COR-L47 (cell line): ENCODE results near the gene SMIM38.

Source experiments
- DNase-seq: peaks from one replicate; lab custom pipeline; 2025; lab: John Stamatoyannopoulos, UW

SMIM38 gene

DNA sequence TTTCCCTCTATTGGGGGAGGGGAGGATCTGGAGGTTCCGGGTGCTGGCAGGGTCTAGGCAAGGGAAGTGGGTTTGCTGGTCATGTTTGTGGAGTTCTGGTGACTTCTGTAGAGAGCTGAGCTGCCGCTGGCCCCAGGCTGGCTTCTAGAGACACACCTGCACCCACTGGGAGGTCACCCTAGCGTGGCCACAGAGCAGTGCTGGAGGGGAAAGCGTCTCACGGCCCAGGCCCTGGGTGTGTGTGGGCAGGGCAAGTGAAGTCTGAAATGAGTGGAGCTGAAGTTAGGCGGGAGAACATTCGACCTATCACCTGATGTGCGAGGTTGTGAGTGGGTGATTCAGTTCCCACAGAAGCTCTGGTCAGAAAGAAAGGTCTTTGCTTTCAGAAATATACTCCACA is 27.9 kb downstream of the SMIM38 start:
- no peak for DNase-seq

- DNase-seq = no peak
Observed at GRCh38 chr11:69186316-69187260, 30.9 kb downstream of the SMIM38 start.

DNA sequence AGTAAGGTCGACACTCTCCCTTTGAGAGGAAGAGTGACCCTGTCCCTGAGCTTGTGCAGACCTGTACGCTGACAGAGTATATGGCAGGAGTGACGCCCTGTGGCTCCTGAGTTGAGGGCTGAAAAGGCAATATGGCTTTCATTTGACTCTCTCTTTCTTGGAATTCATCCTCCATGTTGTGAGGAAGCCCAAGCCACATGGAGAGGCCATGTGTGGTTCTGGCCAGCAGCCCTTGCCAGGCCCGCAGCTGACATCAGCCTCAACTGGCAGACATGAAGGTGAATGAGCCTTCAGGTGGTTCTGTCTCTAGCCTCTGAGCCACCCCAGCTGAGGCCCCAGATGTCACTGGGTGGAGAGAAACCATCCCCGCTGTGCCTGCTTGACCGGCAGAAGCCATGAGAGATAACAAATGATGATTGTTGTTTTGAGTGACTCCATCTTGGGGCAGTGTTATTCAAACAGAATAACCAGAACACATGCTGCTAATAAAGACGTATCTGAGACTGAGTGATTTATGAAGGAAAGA is 31.9 kb downstream of the SMIM38 start:
- no peak for DNase-seq

DNA sequence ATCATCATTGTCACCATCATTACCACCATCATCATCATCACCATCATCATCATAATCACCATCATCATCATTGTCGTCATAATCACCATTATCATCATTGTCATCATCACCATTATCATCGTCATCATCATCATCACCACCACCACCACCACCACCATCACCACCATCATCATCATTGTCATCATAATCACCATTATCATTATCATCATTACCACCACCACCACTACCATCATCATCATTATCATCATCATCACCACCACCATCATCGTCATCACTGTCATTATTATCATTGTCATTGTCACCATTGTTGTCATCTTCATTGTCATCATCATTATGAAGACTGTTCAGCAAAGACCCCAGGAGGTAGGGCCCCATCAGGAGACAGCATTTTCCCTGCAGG is 33.3 kb downstream of the SMIM38 start:
- DNase-seq = no peak

DNA sequence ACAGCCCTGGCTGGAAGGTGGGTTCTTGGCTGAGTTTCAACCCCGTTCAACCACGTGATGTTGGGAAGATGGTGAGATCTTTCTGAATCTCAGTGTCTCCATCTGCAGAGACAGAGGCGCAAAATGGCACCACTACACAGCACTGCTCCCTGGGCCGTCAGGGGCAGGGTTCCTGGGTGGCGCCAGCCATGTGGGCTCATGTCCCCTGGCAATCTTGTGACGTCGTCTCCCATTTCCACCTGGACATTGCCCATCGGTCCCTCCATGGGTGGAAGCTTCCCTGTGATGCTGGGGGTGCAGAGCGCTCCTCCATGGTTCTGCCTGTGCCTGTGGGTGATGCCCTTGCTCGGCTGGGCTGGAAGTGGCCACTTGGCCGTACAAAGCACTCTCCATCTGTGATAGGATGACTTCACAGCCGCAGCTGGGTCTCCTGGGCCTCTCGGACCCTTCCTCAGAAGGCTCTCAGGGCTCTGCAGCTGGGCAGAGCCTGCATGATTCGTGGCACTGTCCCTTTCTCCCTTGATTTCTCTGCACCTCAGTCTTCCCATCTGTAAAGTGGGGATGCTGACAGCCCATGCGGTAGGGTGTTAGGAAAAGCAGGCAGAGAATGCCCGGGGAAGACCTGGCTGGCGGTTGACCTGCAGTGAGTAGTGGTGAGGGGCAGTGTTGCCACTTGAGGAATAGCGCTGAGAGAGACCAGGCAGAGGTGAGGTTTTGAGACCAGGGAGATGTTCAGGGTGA is 35.2 kb downstream of the SMIM38 start:
- no peak for DNase-seq

- no peak for DNase-seq
Observed at GRCh38 chr11:69192301-69192721, 36.6 kb downstream of the SMIM38 start.

GRCh38 chr11:69193151-69193550 is 37.4 kb downstream of the SMIM38 start:
- DNase-seq = no peak

DNA sequence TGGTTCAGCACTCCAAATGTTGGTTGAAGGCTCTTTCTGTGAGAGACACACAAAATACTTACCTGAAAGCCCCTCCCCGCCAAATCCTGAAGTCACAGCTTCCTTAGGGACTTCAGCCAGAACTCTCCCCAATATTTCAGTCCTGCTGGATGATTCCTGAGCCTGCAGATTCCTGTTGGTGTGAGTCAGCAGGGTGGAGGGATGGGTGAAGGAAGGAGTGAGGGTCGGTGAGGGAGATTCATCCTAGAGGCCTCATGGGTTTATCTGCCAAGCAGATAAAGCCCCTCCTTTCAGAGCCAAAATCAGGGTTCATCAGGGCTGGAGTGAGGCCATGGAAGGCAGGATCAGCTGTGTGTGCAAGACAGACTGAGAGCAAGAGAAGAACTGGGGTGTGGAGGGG is 37.9 kb downstream of the SMIM38 start:
- DNase-seq = no peak

- no peak for DNase-seq
Observed at GRCh38 chr11:69194396-69194795, 38.7 kb downstream of the SMIM38 start.

DNA sequence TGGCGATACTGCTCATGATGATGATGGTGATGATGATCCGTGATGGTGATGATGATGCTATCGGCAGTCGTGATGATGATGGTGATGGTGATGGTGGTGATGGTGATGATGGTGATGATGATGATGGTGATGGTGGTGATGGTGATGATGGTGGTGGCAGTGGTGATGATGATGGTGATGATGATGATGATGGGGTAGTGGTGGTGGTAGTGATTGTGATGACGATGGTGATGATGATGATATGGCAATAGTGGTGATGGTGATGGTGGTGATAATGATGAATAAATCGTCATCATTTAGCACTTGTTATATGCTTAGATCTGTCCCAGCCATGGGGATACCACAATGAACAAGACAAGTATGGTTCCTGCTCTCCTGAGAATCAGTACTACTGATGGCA is 39.2 kb downstream of the SMIM38 start:
- DNase-seq = no peak

GRCh38 chr11:69195824-69196782 is 40.4 kb downstream of the SMIM38 start:
- DNase-seq = no peak

DNA sequence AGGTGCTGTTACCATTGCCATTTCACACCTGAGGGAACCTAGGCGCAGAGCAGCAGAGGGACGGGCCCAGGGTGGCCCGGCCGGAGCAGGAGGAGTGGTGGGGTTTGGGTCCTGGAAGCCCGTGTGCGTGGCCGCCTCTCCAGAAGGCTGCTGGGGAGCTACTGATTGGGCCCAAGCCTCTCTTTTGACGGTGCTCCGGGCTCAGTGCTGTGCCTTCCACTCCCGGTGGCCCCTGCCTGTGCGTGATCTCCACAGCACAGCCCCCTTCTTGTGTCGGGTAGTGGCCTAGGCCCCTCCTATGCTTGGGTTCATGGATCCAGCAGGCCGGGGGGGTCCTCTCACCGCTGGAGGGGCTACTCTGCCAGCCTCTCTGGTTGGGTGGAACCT is 41.0 kb downstream of the SMIM38 start:
- no peak for DNase-seq

DNA sequence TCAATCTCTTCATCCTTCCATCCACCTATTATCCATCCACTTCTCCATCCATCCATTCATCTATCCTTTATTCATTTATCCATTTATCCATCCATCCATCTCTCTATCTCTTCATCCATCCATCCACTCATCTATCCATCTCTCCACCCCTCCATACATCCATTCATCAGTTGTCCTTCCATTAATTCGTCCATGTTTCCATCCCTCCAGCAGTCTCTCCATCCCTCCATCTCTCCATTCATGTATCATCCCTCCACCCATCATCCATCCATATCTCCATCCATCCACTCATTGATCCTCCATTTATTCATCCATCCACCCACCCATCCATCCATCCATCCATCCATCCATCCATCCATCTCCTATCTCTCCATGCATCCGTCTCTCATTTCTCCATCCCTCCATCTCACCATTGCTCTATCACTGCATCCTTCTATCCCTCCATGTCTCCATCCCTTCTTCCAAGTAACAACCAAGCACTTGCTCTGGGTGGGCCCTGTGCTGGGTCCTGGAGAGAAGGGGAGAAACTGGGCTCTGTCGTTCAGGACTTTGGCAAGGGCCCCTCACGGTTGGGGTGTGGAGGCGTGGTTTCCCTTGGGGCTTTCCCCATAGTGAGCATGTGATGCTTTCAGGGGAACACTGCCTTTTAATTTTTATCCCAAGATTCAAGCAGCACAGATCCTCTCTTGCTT is 43.3 kb downstream of the SMIM38 start:
- DNase-seq = no peak

DNA sequence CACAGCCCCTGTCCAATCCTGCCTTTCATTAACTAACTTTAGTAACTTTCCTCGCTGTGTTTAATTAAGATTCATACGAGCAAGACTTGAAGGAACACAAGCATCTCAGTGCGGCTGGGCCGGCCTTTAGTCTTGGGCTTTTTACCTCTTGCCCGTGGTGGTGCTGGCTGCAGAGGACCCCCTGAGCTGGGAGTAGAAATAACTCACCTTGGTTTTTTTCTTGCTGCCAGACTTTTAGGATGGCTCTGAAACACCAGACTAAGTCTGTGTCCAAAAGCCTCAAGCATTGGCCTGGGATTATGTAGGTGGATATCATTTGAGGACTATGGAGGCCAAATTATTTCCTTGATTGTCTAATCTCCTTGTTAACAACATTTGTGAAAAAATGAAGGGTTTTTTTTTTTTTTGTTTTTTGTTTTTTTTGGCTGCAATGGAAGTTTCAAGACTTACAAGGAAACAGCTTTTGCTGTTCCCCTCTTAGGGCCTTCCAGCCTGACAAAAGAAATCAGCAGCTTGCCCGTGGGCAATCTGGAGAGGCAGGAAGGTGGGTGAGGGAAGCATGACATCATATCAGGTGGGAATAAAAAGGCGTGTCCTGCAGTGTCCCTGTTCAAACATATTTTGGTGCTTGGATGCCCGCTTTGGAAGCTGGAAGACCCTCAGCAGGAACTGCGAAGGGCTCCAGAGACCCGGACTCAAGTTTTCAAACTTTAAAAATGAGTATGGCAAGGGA is 44.0 kb downstream of the SMIM38 start:
- no peak for DNase-seq

DNA sequence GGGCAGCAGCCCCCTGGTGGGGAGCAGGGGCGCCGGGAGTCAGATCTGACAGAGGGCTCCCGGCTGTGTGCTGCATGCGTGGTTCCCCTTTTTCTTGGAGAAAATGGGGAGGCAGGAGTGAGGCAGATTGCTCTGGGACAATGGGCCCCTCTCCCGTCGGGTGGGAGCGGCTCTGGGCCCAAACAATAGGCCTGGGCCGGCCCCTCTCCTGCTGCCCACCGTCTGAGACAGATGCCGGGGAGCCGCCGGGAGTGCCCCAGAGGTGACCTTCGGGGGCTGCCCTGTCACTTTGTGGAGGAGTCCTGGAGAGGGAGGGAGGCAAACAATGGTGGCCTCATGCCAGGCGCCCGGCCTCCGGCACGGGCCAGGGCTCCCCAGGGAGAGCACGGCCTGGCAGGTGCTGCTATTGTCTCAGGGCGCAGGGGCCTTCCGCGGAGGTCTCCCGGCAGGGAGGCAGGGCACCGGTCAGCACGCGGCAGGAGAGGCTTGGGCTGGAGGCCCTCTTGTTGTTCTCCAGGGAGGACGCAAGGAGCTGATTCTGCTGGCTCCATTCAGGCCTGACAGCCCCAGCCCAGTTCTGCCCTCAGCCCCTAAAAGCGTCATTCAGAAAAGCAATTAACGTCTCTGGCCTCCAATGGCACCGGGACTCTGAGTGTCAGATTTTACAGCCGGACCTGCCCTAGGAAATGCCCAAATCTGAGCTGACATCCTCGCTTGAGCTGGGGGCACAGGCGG is 44.8 kb downstream of the SMIM38 start:
- no peak for DNase-seq

DNA sequence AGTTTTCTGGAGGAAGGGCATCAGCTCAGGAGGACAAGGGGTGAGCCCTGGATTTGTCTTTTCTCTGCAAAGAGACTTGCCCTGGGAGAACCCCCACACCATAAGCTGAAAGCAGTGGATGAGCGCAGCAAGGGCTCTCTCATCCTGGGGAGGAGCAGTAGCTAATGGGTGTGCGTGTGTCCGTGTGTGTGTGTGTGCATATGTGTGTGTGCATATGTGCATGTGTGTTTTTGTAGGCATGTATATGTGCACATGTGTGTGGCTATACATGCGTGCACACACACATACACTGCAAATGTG is 45.3 kb downstream of the SMIM38 start:
- DNase-seq = no peak

- no peak for DNase-seq
Observed at GRCh38 chr11:69201764-69202370, 46.1 kb downstream of the SMIM38 start.

DNA sequence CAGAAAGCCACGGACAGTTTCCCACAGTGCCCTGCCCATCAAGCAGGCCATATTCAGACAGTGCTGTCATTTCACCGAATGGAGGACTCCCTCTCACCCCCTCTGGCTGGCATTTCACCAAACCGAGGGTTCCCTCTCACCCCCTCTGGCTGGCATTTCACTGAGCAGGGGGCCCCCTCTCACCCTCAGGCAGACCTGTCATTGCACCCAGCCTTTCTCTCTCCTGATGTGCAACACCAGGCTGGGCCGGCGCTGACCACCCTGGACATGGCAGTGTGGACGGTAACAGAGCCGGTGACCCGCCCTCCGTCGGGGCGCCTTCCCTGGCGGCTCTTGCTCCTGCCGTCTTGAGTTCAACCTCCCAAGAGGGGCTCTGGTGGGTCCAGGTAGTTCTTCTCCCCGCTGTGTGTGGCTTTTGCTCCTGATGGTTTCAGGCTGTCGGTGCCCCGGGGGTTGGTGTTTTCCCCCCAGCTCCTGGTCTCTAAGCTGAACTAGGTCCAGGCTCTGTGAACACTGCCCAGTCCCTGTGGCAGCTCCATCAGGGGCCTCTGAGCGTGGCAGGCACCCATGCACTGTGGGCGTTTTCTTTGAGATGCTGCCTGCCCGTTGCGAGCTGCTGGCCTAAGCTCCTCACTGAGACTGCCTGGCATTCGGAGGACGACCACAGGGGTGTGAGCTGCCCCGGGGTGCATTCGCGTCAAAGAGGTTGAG is 46.9 kb downstream of the SMIM38 start:
- no peak for DNase-seq

DNA sequence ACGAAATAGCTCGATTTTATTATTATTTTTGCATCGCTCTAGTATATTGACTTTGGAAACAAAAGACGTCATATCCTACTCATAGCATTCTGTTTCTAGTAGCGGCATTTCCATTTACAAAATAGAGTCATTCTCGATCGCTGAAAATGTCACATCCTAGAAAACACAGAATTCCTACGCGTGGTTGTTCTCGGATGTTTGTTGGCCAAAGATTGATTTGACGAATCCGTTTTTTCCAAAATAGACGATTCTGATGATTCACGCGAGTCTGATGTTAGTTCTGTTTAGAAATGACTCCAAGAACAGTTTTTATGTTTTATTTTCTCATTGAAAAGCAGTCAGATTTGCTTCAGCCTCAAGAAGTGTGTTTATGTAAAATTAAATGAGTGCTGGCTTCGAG is 47.6 kb downstream of the SMIM38 start:
- no peak for DNase-seq
